Kidney epithelial cell (primary cell): ENCODE data around the gene MLYCD. TPM values are rescaled to one million over a fixed set of nuclear protein-coding genes. Genes with fewer than 3 reads are reported as not detected.

Source experiments
- DNase-seq: peaks from one replicate; pipeline ENCODE4 v3.0.0-alpha.2; 2010; ENCODE audit warnings: low read depth
- H3K27me3 ChIP-seq: 2 replicates; pipeline ENCODE4 v1.6.0; 2011; ENCODE audit warnings: low read length; ENCODE audit not compliant: control insufficient read depth, insufficient read depth
- H3K36me3 ChIP-seq: 2 replicates; pipeline ENCODE4 v1.5.1; 2011; ENCODE audit warnings: low read length; ENCODE audit not compliant: control insufficient read depth, insufficient read depth
- H3K4me3 ChIP-seq: 2 replicates; pipeline ENCODE4 v1.5.1; 2011; ENCODE audit warnings: low read depth, mild to moderate bottlenecking, control low read depth, low read length
- total RNA-seq: library from RNA; depleted of rRNA; stranded (reverse); fragments of >200 nt; gene quantifications from 2 replicates; pipeline ENCODE4 v1.2.3, GENCODE V29; 2015
- TF ChIP-seq, protein P1 (sequence below): IDR thresholded peaks from 2 replicates; pipeline ENCODE4 v1.5.1; 2011; ENCODE audit warnings: mild to moderate bottlenecking, moderate library complexity, low read length, control low read depth, inconsistent platforms; ENCODE audit not compliant: insufficient read depth, poor library complexity, severe bottlenecking

Gene MLYCD
- total RNA-seq, 1 donor from 2014 or later: 3.5 TPM

DNA sequence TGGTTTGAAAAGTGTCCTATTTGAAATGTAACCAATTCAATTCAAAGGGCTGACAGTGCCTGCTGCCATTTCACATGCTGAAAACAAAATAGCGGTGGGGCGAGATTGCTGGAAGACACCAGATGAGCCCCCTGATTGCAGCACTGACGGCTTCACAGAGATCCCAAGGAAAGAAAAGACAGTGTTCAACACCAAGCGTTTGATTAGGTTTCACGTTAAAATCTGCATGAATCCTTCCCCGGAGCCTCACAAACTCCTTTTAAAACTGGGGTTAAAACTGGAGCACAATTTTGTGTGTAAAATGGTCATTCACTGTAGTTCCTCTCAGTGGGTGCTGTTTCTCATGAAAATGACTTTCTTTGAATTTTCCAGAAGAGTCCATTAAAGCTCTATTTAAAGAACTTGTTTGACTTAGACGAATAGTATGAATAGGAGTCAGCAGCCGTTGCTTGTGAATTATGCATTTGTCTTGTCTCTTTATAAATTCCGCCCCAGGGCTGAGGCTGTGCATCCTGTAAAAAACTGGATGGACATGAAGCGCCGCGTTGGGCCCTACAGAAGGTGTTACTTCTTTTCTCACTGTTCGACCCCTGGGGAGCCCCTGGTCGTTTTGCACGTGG, 8.8 kb downstream of the MLYCD start:
- TF ChIP-seq, protein P1, sequence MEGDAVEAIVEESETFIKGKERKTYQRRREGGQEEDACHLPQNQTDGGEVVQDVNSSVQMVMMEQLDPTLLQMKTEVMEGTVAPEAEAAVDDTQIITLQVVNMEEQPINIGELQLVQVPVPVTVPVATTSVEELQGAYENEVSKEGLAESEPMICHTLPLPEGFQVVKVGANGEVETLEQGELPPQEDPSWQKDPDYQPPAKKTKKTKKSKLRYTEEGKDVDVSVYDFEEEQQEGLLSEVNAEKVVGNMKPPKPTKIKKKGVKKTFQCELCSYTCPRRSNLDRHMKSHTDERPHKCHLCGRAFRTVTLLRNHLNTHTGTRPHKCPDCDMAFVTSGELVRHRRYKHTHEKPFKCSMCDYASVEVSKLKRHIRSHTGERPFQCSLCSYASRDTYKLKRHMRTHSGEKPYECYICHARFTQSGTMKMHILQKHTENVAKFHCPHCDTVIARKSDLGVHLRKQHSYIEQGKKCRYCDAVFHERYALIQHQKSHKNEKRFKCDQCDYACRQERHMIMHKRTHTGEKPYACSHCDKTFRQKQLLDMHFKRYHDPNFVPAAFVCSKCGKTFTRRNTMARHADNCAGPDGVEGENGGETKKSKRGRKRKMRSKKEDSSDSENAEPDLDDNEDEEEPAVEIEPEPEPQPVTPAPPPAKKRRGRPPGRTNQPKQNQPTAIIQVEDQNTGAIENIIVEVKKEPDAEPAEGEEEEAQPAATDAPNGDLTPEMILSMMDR: no peak
- no peak overlapping the region for H3K4me3 ChIP-seq
- peaks cover 2% of the 10 kb centered on the region for H3K36me3 ChIP-seq
- no peaks in the 10 kb centered on the region for H3K27me3 ChIP-seq
- no peak for DNase-seq

DNA sequence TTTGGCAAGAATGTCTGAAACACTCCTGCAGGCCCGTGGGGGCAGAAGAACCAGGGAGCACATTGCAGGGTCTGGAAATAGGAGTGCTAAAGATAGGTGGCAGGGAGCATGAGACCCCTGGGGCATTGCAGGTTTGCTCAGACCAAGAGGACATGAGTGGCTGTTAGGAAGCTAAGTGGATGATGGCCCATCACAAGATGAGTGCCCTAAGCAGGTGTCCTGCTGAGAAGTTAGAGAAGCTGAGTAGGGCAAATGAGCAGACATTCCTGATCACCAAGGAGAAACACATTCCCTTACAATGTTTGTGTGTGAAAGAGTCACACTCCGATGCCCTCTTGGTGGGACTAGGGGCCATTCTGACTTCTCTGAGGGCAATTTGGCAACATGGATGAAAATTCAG, 9.9 kb downstream of the MLYCD start:
- Histone ChIP-seq H3K27me3 (no peaks in the 10 kb centered on the region), H3K36me3 (peaks cover 2% of the 10 kb centered on the region), H3K4me3 (no peak overlapping the region)
- DNase-seq: no peak
- TF ChIP-seq, protein P1: no peak

DNA sequence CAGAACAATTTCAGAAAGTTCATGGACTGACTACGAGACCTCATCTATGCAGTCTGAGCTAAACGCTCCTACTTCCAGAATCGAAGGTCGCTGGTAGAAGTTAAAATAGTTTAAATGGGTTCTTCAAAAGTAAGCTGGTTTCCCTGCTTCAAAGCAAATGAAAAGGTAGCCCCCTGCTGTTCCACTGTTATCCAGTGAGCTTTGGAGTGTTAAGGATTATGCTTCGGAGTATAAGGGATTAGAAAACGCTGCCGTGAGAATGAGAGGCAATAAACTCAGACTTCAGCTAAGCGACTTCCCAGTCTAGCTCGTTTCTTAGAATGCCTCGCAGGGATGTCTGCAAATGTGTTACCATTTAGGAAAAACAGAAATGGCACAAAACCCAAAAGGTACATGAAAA, 12.4 kb downstream of the MLYCD start:
- TF ChIP-seq, protein P1: no peak
- no peak for DNase-seq
- Histone ChIP-seq H3K27me3 (no peaks in the 10 kb centered on the region), H3K36me3 (peaks cover 2% of the 10 kb centered on the region), H3K4me3 (no peak overlapping the region)

- Histone ChIP-seq H3K27me3 (no peaks in the 10 kb centered on the region), H3K36me3 (peaks cover 3% of the 10 kb centered on the region), H3K4me3 (no peak overlapping the region)
- DNase-seq: no peak
- TF ChIP-seq, protein P1: no peak
Observed at GRCh38 chr16:83912519-83913244, 13.8 kb downstream of the MLYCD start.

GRCh38 chr16:83913245-83913633, 14.3 kb downstream of the MLYCD start:
- peaks cover 3% of the 10 kb centered on the region for H3K36me3 ChIP-seq
- no peak for DNase-seq
- no peak overlapping the region for H3K4me3 ChIP-seq
- TF ChIP-seq, protein P1: no peak
- no peaks in the 10 kb centered on the region for H3K27me3 ChIP-seq
